Measurements from ENCODE around the gene JUP. TPM values are rescaled to one million over a fixed set of nuclear protein-coding genes. Genes with fewer than 3 reads are reported as not detected.

The JUP gene
- total and polyA plus RNA-seq, 4 donors, result 39.1 to 56.0 (median 44.2) TPM

- H3K9ac ChIP-seq (ENCODE audit: low read depth in 1 of 2, low read length in 2 of 2), result no peak overlapping the region
- TF ChIP-seq RAD21 (IDR thresholded peaks at IDR 0.05), result no peak
- no peak for TF ChIP-seq JUND (IDR thresholded peaks at IDR 0.05)
- TF ChIP-seq RXRA (IDR thresholded peaks at IDR 0.05), result no peak
- TF ChIP-seq HNF4G (IDR thresholded peaks at IDR 0.05), result no peak
- no peak for TF ChIP-seq TAF1 (conservative IDR thresholded peaks at IDR 0.05)
- no peak for TF ChIP-seq NR2F2 (IDR thresholded peaks at IDR 0.05)
- TF ChIP-seq FOXA2 (IDR thresholded peaks at IDR 0.05), result no peak
- TF ChIP-seq ZBTB33 (IDR thresholded peaks at IDR 0.05), result no peak
- TF ChIP-seq, protein P1, sequence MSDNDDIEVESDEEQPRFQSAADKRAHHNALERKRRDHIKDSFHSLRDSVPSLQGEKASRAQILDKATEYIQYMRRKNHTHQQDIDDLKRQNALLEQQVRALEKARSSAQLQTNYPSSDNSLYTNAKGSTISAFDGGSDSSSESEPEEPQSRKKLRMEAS (IDR thresholded peaks at IDR 0.05), result no peak
- TF ChIP-seq HNF4A (conservative IDR thresholded peaks at IDR 0.05), result no peak
- TF ChIP-seq, protein P2, sequence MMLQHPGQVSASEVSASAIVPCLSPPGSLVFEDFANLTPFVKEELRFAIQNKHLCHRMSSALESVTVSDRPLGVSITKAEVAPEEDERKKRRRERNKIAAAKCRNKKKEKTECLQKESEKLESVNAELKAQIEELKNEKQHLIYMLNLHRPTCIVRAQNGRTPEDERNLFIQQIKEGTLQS (IDR thresholded peaks at IDR 0.05), result no peak
- TF ChIP-seq SP1 (IDR thresholded peaks at IDR 0.05), result no peak
- no peak for TF ChIP-seq YY1 (IDR thresholded peaks at IDR 0.05)
- TF ChIP-seq GABPA (IDR thresholded peaks at IDR 0.05 in 1 of 2, conservative IDR thresholded peaks at IDR 0.05 in 1 of 2), result no peak
- TF ChIP-seq, protein P3, sequence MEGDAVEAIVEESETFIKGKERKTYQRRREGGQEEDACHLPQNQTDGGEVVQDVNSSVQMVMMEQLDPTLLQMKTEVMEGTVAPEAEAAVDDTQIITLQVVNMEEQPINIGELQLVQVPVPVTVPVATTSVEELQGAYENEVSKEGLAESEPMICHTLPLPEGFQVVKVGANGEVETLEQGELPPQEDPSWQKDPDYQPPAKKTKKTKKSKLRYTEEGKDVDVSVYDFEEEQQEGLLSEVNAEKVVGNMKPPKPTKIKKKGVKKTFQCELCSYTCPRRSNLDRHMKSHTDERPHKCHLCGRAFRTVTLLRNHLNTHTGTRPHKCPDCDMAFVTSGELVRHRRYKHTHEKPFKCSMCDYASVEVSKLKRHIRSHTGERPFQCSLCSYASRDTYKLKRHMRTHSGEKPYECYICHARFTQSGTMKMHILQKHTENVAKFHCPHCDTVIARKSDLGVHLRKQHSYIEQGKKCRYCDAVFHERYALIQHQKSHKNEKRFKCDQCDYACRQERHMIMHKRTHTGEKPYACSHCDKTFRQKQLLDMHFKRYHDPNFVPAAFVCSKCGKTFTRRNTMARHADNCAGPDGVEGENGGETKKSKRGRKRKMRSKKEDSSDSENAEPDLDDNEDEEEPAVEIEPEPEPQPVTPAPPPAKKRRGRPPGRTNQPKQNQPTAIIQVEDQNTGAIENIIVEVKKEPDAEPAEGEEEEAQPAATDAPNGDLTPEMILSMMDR (IDR thresholded peaks at IDR 0.05; ENCODE audit: low read depth, low read length, missing input control), result no peak
- no peak for TF ChIP-seq FOXA1 (IDR thresholded peaks at IDR 0.05)
- TF ChIP-seq EGR1 (IDR thresholded peaks at IDR 0.05; ENCODE audit: low read depth in 2 of 2), result no peak
- no peak for TF ChIP-seq REST (IDR thresholded peaks at IDR 0.05)
- no peak for DNase-seq (ENCODE audit: low spot score)
- H3K27ac ChIP-seq (ENCODE audit: low read depth in 1 of 2, low read length in 2 of 2), result no peak overlapping the region
- H3K9me3 ChIP-seq (ENCODE audit: control insufficient read depth in 4 of 4, low read length in 3 of 4), result no peaks in the 10 kb centered on the region
- no peak overlapping the region for H3K4me3 ChIP-seq (ENCODE audit: low read depth in 1 of 3, low read length in 3 of 3)
- H3K27me3 ChIP-seq (ENCODE audit: control insufficient read depth in 4 of 4, insufficient read depth in 4 of 4, low read length in 3 of 4), result no peaks in the 10 kb centered on the region
- no peaks in the 10 kb centered on the region for H3K36me3 ChIP-seq (ENCODE audit: control insufficient read depth in 4 of 4, insufficient read depth in 3 of 4, low read depth in 1 of 4, low read length in 3 of 4)
- 73% methylated on average over 15 of the region's 15 CpGs for WGBS
- peaks cover 0 to 4% (median 0%) of the 10 kb centered on the region in 4 donors for H3K4me1 ChIP-seq (ENCODE audit: control insufficient read depth in 4 of 4, insufficient read depth in 4 of 4, low read length in 3 of 4)
Measured at GRCh38 chr17:41717408-41718286, 68.9 kb downstream of the JUP start.
